IPS-NIHi11 (cell line): ENCODE measurements around the gene BCAR3.
"Not testable (repeated sequence)": the region's sequence is repeated elsewhere in the genome, so short reads cannot be mapped to it uniquely, and the experiment has no call there.

Experiments
- DNase-seq: peaks from one replicate; pipeline ENCODE4 v3.0.0; 2012; ENCODE audit warnings: mixed read lengths, low spot score

Gene BCAR3

DNA sequence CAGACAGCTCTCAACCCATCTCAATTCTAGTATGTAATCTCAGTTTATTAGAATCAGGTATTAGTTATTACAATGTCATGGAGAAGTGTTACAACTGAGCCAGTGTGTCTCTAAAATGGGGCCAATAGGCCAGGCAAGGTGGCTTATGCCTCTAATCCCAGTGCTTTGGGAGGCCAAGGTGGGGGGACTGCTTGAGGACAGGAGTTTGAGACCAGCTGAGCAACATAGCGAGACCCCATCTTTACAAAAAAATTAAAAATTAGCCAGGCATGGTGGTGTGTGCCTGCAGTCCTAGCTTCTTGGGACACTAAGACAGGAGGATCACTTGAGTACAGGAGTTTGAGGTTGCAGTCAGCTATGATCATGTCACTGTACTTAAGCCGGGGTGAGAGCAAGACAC is 104.9 kb downstream of the BCAR3 start:
- DNase-seq = no peak

GRCh38 chr1:93576346-93576745 is 105.3 kb downstream of the BCAR3 start:
- no peak for DNase-seq

- DNase-seq = no peak
Observed at GRCh38 chr1:93575621-93576284, 105.9 kb downstream of the BCAR3 start.

DNA sequence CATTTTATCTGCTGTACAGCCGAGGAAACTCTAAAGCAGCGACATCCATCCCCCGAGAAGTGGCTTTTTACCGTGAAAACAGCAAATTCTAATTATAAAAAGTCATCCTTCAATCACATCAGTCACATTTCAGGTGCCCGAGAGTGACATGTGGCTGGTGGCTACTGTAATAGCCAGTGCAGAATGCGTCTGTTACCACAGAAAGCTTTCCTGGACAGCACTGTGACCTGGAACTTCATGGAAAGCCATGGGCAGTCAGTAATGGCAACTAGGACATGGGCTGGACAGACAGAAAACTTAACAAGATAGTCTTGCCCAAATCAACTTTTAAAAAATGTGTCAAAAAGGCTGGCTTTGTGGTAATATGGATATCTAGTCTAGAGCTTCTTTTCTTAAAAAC is 106.6 kb downstream of the BCAR3 start:
- DNase-seq = no peak

DNA sequence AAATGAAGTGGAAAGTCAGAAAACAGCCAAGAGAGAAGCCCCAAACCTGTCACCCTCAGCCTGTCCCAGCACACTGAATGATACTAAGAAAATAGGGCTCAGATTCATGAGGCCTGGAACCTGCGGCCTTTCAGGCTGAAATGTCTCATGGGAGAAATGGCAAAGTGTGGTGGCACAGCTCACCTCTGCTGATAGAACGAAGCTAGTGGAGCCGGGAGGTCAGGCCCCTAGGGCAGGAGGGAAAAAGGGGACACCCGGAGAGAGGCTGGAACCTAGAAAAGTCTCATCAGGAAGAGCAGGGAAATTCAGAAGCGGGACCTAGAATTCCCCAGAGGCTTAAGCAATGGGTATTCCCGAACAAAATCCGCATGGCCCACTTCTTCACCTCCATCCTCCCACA is 107.1 kb downstream of the BCAR3 start:
- DNase-seq = no peak

GRCh38 chr1:93573940-93574469 is 107.6 kb downstream of the BCAR3 start:
- DNase-seq = no peak

- DNase-seq = no peak
Observed at GRCh38 chr1:93571623-93572310, 109.9 kb downstream of the BCAR3 start.

DNA sequence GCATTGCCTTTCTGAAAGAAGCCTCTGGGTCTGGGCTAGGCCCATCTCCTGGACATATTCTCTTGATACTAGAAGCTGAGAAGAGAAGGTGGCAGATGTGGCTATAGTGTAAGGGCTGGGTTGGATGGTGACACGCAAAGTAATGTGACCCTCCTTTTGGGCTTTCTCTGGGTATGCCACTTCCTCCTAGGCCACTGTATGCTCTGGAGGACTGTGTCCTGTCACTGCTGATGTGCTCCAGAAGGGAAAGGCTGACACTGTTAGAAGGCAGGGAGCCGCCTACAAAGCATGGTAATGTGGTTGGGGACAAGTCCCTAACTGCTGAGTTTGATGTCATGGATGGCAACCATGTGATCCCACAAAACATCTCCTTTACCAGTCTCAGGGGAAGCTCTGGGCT is 112.1 kb downstream of the BCAR3 start:
- no peak for DNase-seq

- no peak for DNase-seq
Observed at GRCh38 chr1:93567255-93567918, 114.2 kb downstream of the BCAR3 start.

GRCh38 chr1:93566227-93566626 is 115.4 kb downstream of the BCAR3 start:
- DNase-seq = no peak

DNA sequence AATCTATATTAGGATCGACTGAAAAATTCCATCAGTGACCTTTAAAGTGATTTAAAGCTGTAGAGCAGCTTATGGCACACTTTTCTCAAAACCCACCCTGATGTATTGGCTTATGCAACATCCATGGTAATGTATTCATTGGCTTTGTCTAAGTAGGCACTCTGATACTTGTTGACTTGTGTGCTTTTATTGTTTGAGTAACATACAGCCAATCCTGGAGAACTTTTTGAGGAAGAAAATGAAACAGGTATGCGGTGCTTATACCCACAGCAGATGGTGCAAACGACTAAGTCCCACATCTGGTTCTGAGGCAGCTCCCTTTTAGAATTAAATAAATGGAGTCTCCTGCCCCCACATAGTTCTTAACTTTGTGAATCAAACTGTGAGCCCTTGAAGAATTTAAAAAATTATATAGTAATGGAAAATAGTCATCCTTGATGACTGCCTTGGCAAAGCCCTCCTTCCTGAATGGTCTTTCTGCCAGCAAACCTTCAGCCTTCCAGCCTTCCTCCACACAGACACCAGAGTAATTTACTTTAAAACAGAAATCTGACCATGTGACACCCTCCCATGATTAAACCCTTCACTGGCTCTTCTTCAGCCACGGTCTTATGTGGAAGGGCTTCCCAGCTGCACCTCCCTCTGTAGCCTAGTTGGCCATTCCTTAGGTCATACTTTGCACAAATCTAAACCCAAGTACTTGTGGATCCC is 116.0 kb downstream of the BCAR3 start:
- DNase-seq = no peak

DNA sequence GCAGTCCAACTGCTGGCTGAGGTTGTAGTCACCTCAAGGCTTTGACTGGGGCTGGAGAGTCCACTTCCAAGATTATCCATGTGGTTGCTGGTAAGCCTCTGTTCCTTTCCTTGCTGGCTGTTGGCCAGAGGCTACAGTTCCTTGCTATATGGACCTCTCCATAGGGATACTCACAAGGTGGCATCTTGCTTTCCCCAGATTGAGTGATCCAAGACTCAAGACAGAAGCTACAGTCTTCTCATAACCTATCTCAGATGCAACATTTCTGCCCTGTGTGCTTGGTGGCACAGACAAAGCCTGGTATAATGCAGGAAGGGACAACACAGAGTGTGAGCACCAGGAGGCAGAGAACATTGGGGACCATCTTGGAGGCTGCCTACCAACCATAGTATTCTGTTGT is 121.9 kb downstream of the BCAR3 start:
- no peak for DNase-seq

DNA sequence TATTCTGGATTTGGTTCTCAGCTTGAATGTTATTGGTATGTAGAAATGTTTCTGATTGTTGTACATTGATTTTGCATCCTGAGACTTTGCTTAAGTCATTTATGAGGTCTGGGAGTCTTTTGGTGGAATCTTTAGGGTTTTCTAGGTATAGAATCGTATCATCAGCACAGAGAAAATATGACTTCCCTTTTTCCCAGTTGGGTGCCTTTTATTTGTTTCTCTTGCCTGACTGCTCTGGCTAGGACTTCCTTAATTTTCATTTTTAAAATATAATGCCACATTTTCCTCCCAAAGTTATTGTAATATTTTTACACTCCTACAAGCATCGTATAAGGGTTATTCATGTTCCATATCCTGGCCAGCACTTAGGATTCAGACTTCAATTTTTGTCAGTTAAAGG is 122.6 kb downstream of the BCAR3 start:
- DNase-seq = no peak

GRCh38 chr1:93556291-93556690 is 125.3 kb downstream of the BCAR3 start:
- DNase-seq = no peak

GRCh38 chr1:93554883-93555872 is 126.5 kb downstream of the BCAR3 start:
- no peak for DNase-seq

DNA sequence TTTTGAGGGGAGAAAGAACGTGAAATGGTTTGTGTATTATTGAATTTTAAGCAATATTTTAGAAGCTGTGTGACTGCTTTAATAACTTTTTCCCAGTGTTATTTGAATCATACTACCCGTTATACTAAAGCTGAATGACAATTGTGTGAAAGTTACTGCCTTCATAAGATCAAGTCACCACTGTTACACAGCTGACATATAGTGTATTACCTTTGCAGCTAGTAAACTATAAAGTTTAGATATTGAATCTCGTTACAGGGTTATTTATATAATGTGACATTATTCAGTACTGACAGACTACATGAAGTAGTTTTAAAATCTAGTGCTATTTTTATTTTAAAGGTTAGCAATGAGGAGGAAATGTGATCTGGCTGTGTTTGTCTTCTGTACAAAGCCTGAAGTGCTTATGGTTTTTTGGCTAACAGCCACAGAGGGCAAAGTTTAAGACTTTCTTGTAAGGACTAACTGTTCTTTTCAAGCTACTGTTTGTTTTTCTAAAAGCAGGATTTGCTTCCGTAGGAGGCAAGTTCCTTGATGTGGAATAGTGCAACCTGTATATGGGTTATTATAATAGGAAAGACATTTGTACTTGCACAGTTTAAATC is 127.6 kb downstream of the BCAR3 start:
- not testable (repeated sequence) for DNase-seq

- DNase-seq = peak; percentile 31
Observed at GRCh38 chr1:93552741-93553455, 128.7 kb downstream of the BCAR3 start.

DNA sequence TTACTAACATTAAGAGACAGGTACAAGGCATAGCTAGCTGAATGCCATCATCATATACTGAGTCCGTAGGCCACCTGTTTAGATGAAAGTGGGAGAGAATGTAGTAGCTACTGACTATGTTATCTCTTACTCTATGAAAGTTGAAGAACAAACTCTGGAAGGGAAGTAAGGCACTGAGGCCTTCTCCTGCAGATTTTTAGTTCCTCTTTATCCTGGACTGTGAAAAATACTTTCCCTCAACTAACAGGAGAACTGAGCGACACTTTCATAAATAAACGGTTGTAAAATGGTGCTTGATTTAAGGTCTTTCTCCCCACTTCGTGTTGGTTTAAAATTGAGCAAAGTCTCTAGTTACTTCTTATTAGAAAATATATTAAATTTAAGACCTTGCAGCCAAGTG is 131.8 kb downstream of the BCAR3 start:
- no peak for DNase-seq

- no peak for DNase-seq
Observed at GRCh38 chr1:93549131-93549530, 132.5 kb downstream of the BCAR3 start.
